GM15510 (cell line): Measurements from ENCODE around the gene SOCS7.

Experiments
- POLR2A ChIP-seq: IDR thresholded peaks from 3 replicates; pipeline ENCODE4 v1.6.1; 2011; ENCODE audit warnings: borderline replicate concordance; ENCODE audit not compliant: insufficient read length; ENCODE audit errors: extremely low read depth

SOCS7 gene

GRCh38 chr17:38329808-38330730 is 21.6 kb upstream of the SOCS7 start:
- no peak for TF ChIP-seq POLR2A

- no peak for TF ChIP-seq POLR2A
Measured at GRCh38 chr17:38330941-38331411, 20.7 kb upstream of the SOCS7 start.

GRCh38 chr17:38332735-38333134 is 18.9 kb upstream of the SOCS7 start:
- TF ChIP-seq POLR2A = no peak

- TF ChIP-seq POLR2A = no peak
Measured at GRCh38 chr17:38333635-38334295, 17.9 kb upstream of the SOCS7 start.

- TF ChIP-seq POLR2A = no peak
Measured at GRCh38 chr17:38334480-38335364, 16.9 kb upstream of the SOCS7 start.

GRCh38 chr17:38336838-38337237 is 14.8 kb upstream of the SOCS7 start:
- no peak for TF ChIP-seq POLR2A

- TF ChIP-seq POLR2A = no peak
Measured at GRCh38 chr17:38338053-38338452, 13.6 kb upstream of the SOCS7 start.

- TF ChIP-seq POLR2A = no peak
Measured at GRCh38 chr17:38338535-38338934, 13.1 kb upstream of the SOCS7 start.

GRCh38 chr17:38339891-38340290 is 11.8 kb upstream of the SOCS7 start:
- TF ChIP-seq POLR2A = no peak

- TF ChIP-seq POLR2A = no peak
Measured at GRCh38 chr17:38341035-38341721, 10.5 kb upstream of the SOCS7 start.

- TF ChIP-seq POLR2A = no peak
Measured at GRCh38 chr17:38342886-38343607, 8.6 kb upstream of the SOCS7 start.

GRCh38 chr17:38343608-38344419 is 7.8 kb upstream of the SOCS7 start, which contains the start of gene GPR179:
Gene GPR179, minus strand, starts transcription at chr17:38343956. Its CDS starts 167 bp downstream, at chr17:38343789.
- no peak for TF ChIP-seq POLR2A

GRCh38 chr17:38344420-38344745 is 7.3 kb upstream of the SOCS7 start:
- no peak for TF ChIP-seq POLR2A
